NCI-H2081 (cell line): ENCODE data around the gene GPR85.
"Not testable (repeated sequence)": the region's sequence is repeated elsewhere in the genome, so short reads cannot be mapped to it uniquely, and the experiment has no call there.

Source experiments
- DNase-seq, 2 experiments: peaks; one replicate each; lab custom pipeline; 2025; lab: John Stamatoyannopoulos, UW

Gene GPR85, protein sequence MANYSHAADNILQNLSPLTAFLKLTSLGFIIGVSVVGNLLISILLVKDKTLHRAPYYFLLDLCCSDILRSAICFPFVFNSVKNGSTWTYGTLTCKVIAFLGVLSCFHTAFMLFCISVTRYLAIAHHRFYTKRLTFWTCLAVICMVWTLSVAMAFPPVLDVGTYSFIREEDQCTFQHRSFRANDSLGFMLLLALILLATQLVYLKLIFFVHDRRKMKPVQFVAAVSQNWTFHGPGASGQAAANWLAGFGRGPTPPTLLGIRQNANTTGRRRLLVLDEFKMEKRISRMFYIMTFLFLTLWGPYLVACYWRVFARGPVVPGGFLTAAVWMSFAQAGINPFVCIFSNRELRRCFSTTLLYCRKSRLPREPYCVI

GRCh38 chr7:113086431-113086888 lies at the start of gene GPR85:
Gene GPR85 (minus strand): TSS chr7:113086827. CDS start chr7:113084721, 2,106 bp downstream.
- DNase-seq, result peak; percentile 64 to 86

DNA sequence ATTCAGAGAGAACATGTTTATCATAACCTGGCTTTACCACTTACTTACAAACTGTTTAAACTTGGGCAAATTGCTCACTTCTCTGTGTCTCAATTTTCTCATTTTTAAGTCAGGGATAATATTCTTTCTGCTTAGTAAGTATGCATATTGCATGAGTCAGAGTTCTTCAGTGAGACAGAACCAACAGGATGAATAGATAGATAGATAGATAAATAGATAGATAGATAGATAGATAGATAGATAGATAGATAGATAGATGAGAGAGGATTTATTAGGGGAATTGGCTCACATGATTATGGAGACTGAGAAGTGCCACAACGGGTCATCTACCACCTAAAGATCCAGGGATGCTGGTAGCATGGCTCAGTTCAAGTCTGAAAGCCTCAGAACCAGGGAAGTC lies 47.4 kb upstream of the GPR85 start:
- DNase-seq, result no peak

DNA sequence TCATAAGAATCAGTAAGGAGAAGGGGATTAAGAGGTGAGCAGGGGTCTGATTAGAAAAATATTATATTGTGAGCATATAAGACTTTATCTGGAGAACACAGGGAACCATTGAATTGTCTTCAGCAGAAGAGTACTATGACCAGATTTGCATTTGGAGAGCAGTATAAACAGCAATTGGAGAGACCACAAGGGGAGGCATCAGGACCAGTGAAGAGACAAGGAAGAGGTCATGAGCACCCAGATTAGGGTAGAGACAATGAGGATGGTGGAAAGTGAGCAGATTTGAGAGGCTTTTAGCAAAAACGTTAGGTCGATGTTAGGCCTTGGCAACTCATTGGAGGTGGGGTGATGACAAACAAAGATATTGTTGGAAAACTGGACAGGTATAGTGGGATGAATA lies 44.7 kb upstream of the GPR85 start:
- no peak for DNase-seq

- no peak for DNase-seq
These were observed 41.4 kb upstream of the GPR85 start for GRCh38 chr7:113128031-113128430.

- DNase-seq, result no peak
These were observed 39.1 kb upstream of the GPR85 start for GRCh38 chr7:113125728-113126127.

DNA sequence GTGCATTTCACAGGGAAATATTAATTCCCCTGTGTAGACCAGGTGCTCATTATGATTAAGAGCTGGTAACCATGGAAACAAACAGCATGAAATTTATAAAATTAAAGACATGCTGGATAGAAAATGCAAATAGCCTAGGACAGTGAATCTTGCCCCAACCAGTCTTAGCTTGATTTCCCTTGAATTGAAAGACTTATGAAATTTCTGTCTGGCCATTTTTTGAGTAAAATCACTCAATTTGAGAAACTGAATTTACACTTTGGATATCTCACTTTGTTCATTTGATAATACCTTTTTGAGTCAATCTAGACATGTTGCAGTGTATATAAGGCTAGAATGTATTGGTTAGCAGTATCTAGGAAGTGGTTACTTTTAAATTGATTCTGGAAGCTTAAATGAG lies 36.1 kb upstream of the GPR85 start:
- no peak for DNase-seq

DNA sequence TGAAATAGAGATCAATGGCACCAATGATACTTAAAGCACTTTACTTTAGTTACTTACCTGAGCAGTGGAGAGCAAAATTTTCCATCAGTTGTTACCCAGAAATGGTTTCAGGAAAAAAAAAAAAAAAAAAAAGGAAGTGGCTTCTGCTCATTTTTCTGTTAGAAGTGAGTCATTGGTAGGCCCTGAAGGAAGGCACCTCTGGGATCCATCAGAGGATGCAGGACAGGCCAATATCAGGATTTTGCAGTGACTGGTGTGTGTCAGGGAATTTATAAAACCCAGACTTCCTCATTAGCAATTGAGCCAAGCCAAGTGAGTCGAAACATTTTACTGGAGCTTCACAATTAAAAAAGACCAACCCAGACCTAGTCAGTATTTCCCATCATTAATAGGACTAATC lies 34.0 kb upstream of the GPR85 start:
- DNase-seq, result no peak

DNA sequence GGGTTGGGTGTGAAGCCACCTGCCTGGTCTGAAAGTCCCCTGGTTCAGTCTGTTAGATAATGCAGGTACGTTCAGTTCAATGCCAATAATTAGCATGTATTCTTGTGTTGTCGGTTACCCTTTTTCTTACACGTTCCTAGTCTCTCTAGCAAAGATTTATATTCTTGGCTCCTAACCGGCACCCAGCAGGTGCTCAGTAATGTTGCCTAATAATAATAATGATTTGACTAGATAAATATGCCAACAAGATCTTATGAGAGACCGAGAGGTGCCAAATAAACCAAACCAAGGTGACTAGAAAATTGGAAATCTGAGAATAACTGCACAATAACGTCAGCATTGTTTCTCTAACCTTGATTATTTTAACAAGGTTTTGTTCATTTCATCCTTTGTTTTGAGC lies 32.8 kb upstream of the GPR85 start:
- no peak for DNase-seq

DNA sequence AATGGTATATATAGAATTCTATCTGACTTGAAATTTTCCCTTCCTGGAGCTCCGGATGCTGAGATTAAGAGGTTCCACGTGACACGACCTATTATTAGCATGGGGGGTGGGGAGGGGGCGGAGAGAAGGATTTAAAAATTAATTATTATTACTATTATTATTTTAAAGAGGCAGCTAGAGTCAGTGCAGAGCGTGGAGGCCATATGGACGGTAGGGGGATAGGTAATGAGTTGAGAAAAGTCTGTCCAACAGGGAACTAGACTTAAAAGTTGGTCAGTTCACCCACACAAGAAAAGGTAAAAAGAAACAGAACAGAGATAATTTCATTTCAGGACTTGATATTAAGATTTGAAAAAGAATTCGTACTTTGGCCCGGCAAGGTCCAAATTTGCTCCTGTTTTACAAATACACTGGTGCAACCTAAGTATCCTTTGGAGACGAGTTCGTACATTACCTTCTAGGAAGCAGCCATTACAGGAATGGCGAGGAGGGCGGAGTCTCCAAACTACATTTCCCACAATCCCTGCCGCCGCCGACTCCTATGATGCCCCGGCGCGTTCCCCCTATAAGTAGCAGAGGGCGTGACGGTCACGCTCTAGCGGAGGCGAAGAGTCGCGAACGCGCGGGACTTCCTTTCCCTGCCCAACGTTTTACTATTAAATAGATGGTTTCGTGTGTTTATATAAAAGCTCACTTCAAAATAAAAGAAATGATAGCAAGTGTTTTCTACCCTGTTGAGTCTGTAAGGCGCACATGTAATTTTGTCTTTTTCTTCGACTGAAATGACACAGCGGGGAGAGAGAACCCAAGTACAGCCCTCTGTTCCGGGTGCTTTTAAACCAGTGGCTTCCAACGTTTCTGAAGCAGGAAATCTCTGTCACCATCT lies 31.7 kb upstream of the GPR85 start, which contains the start of gene SMIM30:
Gene SMIM30 (minus strand): TSS at position 481 of the 886 bp plus-strand sequence. CDS start 976 bp downstream, outside the sequence.
- DNase-seq, result peak; percentile 96 to 97

DNA sequence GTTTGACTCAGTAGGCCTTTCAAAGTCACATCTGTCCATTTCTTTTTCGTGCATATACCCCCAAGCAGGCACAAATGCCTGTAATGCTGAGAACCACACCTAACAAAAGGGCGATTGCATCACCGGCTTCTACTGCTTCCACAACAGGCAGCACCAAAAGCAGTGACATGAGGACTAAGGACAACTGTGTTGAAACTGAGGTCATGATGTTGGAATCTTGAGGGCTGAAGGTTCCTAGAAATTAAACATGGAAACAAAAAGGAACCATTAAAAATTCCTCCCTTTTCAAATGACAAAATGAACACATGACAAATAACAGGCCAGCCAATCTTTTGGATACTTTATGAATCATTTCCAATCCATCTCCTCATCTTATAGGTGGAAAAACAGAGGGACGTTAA lies 30.7 kb upstream of the GPR85 start:
- not testable (repeated sequence) for DNase-seq

DNA sequence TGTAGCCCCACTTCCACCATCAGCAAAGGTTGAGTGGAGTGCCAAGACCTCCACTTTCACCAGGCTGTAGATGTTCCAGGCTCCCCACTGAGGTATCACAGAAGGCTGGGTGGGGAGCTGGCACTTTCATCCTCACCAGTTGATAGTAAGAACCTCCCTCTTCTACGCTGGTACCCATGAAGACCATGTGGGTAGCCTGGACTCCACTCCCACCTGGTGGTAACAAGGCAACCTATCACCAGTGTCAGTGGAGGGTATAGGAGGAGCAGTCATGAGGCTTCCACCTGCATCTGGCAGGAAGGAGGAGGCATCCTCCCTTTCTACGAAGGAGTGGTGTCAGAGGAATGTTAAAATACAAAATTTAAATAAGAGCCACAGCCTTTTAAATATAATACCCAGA lies 27.3 kb upstream of the GPR85 start:
- peak in 1 of 2 experiments; percentile 29 for DNase-seq

DNA sequence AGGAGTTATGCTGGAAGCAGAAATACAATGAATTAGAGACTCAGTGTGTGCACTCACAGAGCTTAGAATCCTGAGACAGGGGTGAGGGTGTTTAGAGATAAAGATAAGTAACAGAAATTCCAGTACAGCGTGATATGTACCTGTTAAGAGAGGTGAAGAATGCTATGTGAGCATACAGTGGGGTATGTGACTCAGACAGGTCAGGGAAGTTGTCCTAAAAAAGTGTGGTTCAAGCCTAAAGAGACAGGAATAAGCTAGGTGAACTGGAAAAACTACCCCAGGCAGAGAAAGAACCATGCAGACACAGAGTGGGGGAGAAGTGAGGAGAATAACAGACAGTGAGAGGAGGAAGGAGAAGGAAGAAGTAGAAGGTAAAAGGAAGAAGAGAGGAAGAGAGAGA lies 23.1 kb upstream of the GPR85 start:
- DNase-seq, result no peak

DNA sequence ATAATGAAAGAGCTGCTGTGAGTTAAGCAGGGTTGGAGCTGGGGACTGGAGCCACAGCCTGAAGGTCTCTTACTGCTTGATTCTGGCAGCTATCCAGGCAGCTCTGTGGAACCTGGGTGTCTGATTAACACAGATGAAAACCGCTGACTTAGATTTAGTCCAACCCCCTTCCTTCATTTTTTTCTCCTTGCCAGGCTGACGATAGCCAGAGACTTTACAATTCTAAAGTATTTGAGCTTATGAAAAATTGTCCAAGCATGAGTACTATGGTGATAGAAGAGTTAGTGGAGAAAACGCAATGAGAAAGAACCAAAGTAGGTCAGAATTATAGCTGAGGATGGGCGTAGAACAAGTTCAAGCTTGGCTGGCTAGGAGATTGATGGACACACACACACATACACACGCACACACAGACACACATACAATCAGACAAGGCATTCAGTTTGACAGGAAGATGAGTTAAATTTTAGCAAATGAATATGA lies 13.5 kb upstream of the GPR85 start:
- peak; percentile 9 for DNase-seq

- DNase-seq, result no peak
These were observed 12.8 kb upstream of the GPR85 start for GRCh38 chr7:113099284-113099919.

GRCh38 chr7:113094517-113095249 lies 8.1 kb upstream of the GPR85 start:
- no peak for DNase-seq

DNA sequence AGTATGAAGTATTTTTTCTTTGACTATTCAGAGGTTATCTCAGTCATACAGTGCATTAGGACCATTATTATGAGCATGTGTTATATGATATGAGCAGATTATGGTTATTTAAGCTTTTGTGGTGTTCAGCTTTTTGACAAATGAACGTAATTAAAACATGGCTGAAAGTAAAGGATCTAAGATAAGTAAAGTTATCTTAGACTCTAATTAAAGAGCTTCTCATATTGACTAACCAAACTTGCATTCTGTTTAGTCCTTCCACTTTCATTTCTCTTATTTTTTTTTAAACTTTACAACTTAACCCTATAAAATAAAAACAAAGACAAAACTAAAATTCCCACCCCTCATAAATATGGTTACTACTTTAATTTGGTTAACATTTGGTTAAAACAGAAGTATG lies 6.9 kb upstream of the GPR85 start:
- DNase-seq, result no peak

- no peak for DNase-seq
These were observed 6.1 kb upstream of the GPR85 start for GRCh38 chr7:113092762-113093161.

DNA sequence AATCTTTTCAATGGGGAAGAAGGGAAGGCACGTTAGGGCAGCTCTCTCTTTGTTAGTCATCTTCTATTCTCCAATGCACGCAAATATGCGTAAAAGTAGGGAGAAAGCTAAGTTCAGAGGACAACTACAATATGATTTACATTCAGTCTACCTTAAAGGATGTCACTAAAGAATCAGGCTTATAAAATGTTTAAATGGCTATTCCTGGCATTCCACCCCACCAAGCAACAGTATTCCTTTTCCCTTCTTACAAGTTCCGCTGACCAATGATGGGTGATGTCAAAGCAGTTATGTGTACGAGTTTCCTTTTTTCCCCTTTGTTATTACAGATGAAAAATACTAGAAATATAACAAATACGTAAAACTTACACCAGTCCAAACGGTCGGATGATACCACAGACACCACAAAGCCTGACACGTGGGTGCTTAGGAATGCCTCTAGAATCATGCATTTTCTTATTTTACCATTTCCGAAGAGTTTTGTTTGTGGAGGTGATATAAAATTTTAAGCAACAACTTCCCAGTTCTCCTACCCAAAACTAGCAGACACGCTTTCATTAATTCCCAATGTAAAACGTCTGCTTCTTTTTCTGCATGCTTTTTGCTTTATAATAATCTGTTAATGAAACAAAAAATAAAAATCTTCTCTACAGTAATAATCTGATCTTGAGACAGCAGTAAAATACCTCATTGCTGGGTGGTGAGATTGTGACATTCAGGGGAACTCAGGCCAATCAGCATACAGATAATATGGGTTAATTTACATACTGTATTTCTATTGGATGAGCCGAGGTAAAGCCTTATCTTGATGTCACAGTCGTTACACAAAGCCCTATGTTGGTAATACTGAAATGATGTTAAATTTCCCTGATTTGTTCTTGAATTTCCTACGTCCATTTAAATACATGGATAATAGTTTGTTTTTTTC lies 708 bp upstream of the GPR85 start:
- DNase-seq, result peak; percentile 74 to 91

DNA sequence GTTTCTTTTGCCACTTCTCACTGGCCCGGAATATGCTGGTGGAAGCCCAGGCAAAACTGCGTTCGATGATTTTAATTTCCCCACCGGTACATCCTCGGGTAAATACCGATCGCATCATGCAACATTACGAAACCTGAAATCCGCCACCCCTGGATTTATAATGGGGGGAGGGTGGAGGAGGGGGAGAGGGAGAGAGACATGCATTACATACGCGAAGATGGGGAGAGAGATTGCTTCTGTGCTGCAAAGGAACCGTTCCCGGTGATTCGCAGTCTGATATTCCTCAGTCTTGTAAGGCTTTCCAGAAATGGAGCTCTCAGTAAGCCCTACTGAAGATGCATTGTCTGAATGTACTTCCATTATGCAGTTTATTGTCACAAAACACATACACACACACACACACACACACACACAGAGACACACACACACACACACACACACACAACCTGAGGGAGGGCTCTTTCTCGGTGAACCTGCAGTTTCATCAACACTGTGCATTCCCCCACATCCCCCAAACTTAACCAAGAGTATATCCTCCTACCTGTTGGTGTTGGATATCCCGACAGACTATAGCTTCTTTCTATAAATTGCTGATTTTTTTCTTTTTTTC lies 741 bp downstream of the GPR85 start:
- DNase-seq, result peak; percentile 39 to 70
